OCI-LY3 (cell line): ENCODE results near the gene CCDC127.
"Not testable (repeated sequence)": the region's sequence is repeated elsewhere in the genome, so short reads cannot be mapped to it uniquely, and the experiment has no call there.

ENCODE experiments used
- CTCF ChIP-seq: fragments of 200-600, 300-600 bp; sonication (generic); IDR thresholded peaks from 2 replicates; pipeline ENCODE4 v1.5.1; 2014; ENCODE audit warnings: antibody characterized with exemption, low read length, low read depth
- EZH2phosphoT487 ChIP-seq: fragments of 200-600 bp; shearing (Covaris generic); IDR thresholded peaks from 2 replicates; pipeline ENCODE4 v1.6.1; 2018; ENCODE audit warnings: antibody characterized with exemption, mixed run types, low read depth

GRCh38 chr5:240550-240949 is 22.6 kb upstream of the CCDC127 start:
- TF ChIP-seq CTCF, EZH2phosphoT487: not testable (repeated sequence)
